HAP-1 (cell line): ENCODE results near the gene CDK3.
A peak's percentile ranks its signal among the peaks of the same experiment; 100 is the strongest.

Source experiments
- DNase-seq, 2 experiments: peaks; one replicate each; pipeline ENCODE4 v3.0.0-alpha.2; 2016 to 2020; ENCODE audit warnings: low spot score in 2 of 2
- H3K27me3 ChIP-seq: fragments of 250-450 bp; sonication (Bioruptor Pico); 2 replicates; pipeline ENCODE4 v1.5.1; 2020; ENCODE audit warnings: low read depth, mild to moderate bottlenecking, moderate library complexity
- H3K36me3 ChIP-seq: fragments of 250-450 bp; sonication (Bioruptor Pico); replicated peaks from 2 replicates; pipeline ENCODE4 v1.5.1; 2020; ENCODE audit warnings: mild to moderate bottlenecking
- H3K4me1 ChIP-seq: fragments of 250-450 bp; sonication (Bioruptor Pico); 2 replicates; pipeline ENCODE4 v1.5.1; 2020; ENCODE audit warnings: mild to moderate bottlenecking
- H3K4me3 ChIP-seq: fragments of 250-450 bp; sonication (Bioruptor Pico); 2 replicates; pipeline ENCODE4 v1.5.1; 2020; ENCODE audit warnings: mild to moderate bottlenecking, moderate library complexity
- H3K9me3 ChIP-seq: fragments of 250-450 bp; sonication (Bioruptor Pico); 2 replicates; pipeline ENCODE4 v1.5.1; 2020; ENCODE audit warnings: mild to moderate bottlenecking, moderate library complexity
- in situ Hi-C: fragments of 300-500 bp; cut with MboI; formaldehyde crosslinking; loops from 3 replicates; pipeline ENCODE4 v1.14.3; 2020; ENCODE audit warnings: low sequenced_read_pairs, inconsistent platforms, mixed read lengths

CDK3 gene

DNA sequence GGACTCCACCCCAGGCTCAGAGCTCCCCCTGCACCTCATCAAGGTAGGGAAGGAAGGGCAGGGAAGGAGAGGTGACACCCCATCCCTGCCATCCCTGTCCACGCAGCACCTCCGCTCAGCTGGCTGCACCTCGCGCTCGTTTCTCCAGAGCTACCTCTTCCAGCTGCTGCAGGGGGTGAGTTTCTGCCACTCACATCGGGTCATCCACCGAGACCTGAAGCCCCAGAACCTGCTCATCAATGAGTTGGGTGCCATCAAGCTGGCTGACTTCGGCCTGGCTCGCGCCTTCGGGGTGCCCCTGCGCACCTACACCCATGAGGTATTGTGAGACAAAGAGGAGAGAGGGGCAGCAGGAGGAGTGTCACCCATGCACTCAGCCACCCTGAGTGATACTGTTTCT lies 1.4 kb downstream of the CDK3 start:
- no peak overlapping the region for H3K4me3 ChIP-seq
- in situ Hi-C loops = no loop called here
- H3K4me1 ChIP-seq = peaks cover 6% of the 10 kb centered on the region; the same call in 1 of the 2 replicates
- no peaks in the 10 kb centered on the region for H3K27me3 ChIP-seq
- no peaks in the 10 kb centered on the region; the same call in 1 of the 2 replicates for H3K36me3 ChIP-seq
- H3K9me3 ChIP-seq = no peaks in the 10 kb centered on the region
- DNase-seq = no peak

DNA sequence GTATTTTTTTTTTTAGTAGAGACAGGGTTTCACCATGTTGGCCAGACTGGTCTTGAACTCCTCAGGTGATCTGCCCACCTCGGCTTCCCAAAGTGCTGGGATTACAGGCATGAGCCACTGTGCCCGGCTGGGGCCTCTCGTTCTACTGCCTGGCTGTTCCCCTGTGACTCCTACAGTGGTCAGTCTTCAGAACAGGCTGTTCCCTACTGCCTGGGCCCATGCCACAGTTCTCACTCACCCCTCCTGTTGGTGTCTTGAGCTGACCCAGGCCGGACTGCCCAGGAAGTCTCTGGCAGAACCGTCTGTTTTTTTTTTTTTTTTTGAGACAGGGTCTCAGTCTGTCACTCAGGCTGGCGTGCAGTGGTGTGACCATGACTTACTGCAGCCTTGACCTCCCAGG lies 3.3 kb downstream of the CDK3 start:
- H3K4me3 ChIP-seq = no peak overlapping the region
- no peaks in the 10 kb centered on the region for H3K27me3 ChIP-seq
- in situ Hi-C loops = no loop called here
- H3K36me3 ChIP-seq = no peaks in the 10 kb centered on the region; the same call in 1 of the 2 replicates
- no peaks in the 10 kb centered on the region for H3K9me3 ChIP-seq
- 0 out of 2 replicates have a peak, but pooled peaks cover 2% of the 10 kb centered on the region for H3K4me1 ChIP-seq
- no peak for DNase-seq

DNA sequence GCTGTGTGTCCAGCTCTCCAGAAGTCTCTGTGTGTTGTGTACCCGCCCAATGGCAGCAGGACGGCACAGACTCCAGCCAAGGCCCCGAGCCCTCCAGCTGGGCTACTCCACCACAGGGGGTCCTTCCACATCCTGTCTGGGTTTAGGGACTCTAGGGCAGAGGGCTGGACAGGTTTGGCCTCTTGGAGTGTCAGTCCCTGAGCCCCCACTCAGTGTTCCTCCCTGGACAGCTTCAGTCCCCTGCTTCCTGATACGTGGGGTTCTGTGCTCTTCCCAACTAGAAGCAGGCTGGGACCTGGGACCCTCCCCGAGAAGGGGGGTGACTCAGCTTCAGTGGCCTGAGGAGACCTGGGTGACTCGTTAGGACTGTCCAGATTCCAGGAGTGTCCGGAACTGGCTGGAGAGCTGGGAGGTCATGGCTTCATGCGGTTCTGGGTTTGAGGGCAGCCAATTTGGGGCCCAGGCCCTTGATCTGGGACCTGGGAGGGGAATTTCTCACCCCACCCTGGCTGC lies 4.2 kb downstream of the CDK3 start:
- in situ Hi-C loops = loop anchor here (5.0 kb wide), 1 partner anchor 98 kb away; no protein-coding TSS in a partner anchor
- 0 out of 2 replicates have a peak, but pooled peaks cover 2% of the 10 kb centered on the region for H3K4me1 ChIP-seq
- no peaks in the 10 kb centered on the region for H3K9me3 ChIP-seq
- H3K4me3 ChIP-seq = no peak overlapping the region
- no peaks in the 10 kb centered on the region; the same call in 1 of the 2 replicates for H3K36me3 ChIP-seq
- DNase-seq = no peak
- H3K27me3 ChIP-seq = no peaks in the 10 kb centered on the region

DNA sequence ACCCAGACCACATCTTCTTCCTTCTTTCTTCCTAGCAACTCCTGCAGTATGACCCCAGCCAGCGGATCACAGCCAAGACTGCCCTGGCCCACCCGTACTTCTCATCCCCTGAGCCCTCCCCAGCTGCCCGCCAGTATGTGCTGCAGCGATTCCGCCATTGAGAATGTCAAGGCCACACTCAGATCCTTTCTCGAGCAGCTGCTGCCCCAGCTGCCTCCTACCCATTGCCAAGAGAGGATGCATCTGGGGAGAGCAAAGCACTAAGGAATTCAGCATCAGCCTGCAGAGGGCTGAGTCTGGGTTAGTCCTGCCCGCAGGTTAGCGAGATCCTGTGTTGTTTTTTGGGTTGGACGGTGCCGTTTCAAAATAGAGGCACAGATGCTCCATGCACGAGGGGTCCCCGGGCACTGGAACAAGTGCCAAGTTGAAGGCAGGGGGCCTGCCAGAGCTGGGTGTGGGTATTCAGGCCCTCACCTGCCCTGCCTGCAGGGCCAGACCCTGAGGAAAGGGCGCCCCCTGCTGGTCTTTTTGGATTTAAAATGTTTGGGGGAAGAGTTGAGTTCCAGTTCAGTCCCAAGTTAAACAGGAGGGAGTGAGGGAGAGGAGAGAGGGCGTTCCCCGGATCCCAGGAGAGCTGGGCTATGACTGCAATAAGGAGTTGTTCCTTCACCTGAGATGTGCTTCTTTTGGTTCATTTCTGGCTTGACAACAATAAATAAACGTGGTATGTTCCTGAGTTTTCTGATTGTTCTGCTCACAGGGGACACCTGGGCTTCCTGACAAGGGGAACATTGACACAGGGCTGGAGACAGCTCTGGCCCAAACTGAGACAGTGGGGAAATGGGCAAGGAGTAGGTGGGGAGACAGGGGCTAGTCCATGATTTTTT lies 4.9 kb downstream of the CDK3 start:
- H3K9me3 ChIP-seq = no peaks in the 10 kb centered on the region
- in situ Hi-C loops = loop anchor here (5.0 kb wide), 1 partner anchor 98 kb away; no protein-coding TSS in a partner anchor
- H3K4me1 ChIP-seq = no peaks in the 10 kb centered on the region
- no peak overlapping the region for H3K4me3 ChIP-seq
- no peaks in the 10 kb centered on the region for H3K36me3 ChIP-seq
- H3K27me3 ChIP-seq = no peaks in the 10 kb centered on the region
- DNase-seq = peak; percentile 34 to 95

DNA sequence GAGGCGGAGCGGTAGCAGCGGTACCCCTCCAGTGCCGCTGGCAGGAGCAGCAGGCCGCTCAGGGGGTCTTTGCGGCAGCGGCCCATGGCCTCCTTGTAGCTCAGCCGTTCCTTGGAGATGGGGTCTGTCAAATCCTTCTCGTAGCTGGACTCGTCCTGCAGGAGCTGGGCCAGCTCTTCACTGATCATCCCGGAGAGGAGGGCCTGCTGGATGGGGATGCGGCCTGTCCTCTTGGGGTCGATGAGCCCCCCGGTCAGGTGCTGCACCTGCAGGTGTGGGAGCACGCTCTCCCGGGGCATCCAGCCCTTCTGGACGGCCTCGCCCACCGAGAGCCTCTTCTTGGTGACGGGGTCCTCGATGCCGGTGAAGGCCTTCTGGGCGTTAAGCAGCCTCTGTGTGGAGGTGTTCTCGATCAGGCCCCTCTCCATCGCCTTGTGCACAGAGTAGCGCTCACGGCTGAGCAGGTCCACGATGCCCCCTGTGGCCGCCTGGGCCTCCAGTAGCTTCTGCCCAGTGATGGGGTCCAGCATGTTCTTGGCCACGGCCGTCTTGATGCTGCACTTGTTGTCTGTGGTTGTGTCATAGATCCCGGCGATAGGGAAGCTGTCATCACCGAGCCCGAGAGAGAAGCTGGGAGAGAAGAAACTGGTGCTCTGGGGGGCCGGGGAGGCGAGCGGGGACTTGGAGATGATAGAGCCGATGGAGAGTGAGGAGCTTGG lies 6.6 kb downstream of the CDK3 start:
- no peaks in the 10 kb centered on the region for H3K36me3 ChIP-seq
- H3K4me3 ChIP-seq = no peak overlapping the region
- H3K4me1 ChIP-seq = no peaks in the 10 kb centered on the region
- in situ Hi-C loops = loop anchor here (5.0 kb wide), 1 partner anchor 100 kb away; no protein-coding TSS in a partner anchor
- no peak for DNase-seq
- no peaks in the 10 kb centered on the region for H3K9me3 ChIP-seq
- no peaks in the 10 kb centered on the region for H3K27me3 ChIP-seq

DNA sequence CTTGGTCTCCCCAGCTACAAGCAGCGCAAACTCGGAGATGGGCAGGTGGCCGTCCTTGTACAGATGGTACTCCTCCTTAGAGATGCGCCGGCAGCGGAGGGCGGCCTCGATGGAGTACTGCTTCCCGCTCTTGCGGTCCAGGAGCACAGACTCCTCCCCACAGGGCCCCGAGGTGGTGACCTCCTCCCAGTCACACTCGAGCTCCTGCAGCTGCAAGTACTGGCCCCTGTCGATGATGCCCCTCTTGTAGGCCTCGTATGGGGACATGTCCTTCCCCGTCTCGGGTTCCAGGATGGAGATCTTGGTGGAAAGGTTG lies 7.2 kb downstream of the CDK3 start:
- no peaks in the 10 kb centered on the region for H3K36me3 ChIP-seq
- no peak overlapping the region for H3K4me3 ChIP-seq
- no peak for DNase-seq
- in situ Hi-C loops = loop anchor here (5.0 kb wide), 1 partner anchor 101 kb away; no protein-coding TSS in a partner anchor
- no peaks in the 10 kb centered on the region for H3K27me3 ChIP-seq
- no peaks in the 10 kb centered on the region for H3K4me1 ChIP-seq
- H3K9me3 ChIP-seq = no peaks in the 10 kb centered on the region

DNA sequence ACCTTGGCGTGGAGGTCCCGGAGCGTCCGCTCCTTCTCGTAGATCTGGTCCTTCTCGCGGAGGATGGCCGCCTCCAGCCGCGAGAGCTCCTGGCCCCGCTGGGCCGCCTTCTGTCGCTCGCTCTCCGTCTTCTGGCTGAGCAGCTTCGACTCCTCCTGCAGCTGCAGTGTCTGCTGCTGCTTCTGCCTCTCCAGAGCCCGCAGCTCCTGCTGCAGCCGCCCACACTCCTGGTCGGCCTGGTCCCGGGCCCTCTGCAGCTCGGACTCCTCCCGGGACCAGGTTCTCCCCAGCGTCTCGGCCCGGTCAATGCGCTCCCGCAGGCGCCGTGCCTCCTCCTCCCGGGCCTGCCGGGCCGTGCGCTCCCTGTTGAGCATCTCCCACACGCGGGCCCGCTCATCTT lies 7.6 kb downstream of the CDK3 start:
- Histone ChIP-seq H3K36me3 (no peaks in the 10 kb centered on the region), H3K9me3 (no peaks in the 10 kb centered on the region), H3K27me3 (no peaks in the 10 kb centered on the region), H3K4me1 (no peaks in the 10 kb centered on the region), H3K4me3 (no peak overlapping the region)
- DNase-seq = no peak
- in situ Hi-C loops = loop anchor here (5.0 kb wide), 1 partner anchor 101 kb away; no protein-coding TSS in a partner anchor

DNA sequence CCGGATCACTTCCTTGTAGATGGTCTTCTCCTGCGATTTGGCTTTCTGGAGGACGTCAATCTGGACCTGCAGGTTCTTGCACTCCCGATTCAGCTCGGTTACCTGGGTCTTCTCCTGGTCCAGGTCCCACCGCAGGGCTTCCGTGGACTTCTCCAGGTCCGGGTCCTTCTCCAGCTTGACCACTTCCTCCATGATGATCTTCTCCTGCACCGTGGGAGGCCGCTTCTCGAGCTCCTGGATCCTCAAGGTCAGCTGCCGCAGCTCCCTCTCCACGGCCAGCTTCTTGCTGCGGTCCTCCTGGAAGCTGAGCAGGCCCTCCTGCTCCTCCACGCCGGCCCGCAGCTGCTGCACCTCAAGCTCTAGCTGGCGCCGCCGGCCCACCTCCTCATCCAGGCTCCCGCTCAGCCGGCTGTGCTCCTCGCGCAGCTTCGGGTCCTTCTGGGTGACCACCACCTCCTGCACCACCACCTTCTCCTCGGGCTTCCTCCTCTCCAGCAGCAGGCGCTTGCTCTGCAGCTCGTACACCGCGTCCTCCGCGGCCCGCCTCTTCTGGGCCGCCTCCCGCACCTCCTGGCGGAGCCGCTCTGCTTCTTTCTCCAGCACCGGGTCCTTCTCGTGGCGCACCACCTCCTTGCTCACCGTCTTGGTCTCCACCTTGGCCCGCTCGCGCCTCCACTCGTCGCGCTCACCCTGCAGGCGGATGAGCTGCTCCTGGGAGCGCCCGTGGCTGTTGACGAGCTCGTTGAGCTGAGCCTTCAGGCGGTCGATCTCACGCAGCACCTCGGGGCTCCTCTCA lies 8.2 kb downstream of the CDK3 start:
- Histone ChIP-seq H3K9me3 (no peaks in the 10 kb centered on the region), H3K36me3 (no peaks in the 10 kb centered on the region), H3K4me3 (no peak overlapping the region), H3K27me3 (no peaks in the 10 kb centered on the region), H3K4me1 (no peaks in the 10 kb centered on the region)
- DNase-seq = no peak
- in situ Hi-C loops = loop anchor here (5.0 kb wide), 1 partner anchor 102 kb away; no protein-coding TSS in a partner anchor

DNA sequence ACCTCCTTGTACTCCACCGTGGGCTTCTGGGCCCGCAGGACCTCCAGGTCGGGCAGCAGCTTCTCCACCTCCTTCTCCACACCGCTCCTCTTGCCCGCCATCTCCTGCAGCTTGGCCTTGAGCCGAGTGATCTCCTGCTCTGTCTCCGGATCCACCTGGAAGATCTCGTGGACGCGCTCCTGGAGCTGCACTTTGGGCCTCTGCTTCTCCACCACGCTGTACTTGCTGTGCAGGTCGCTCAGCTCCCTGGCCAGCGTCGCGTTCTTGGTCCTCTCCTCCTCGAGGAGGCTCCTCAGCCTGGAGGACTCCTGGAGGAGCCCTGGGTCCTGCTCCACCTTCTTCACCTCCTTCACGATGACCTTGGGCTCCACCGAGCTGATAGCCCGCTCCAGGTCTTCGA lies 8.8 kb downstream of the CDK3 start:
- DNase-seq = no peak
- in situ Hi-C loops = loop anchor here (5.0 kb wide), 1 partner anchor 102 kb away; no protein-coding TSS in a partner anchor

DNA sequence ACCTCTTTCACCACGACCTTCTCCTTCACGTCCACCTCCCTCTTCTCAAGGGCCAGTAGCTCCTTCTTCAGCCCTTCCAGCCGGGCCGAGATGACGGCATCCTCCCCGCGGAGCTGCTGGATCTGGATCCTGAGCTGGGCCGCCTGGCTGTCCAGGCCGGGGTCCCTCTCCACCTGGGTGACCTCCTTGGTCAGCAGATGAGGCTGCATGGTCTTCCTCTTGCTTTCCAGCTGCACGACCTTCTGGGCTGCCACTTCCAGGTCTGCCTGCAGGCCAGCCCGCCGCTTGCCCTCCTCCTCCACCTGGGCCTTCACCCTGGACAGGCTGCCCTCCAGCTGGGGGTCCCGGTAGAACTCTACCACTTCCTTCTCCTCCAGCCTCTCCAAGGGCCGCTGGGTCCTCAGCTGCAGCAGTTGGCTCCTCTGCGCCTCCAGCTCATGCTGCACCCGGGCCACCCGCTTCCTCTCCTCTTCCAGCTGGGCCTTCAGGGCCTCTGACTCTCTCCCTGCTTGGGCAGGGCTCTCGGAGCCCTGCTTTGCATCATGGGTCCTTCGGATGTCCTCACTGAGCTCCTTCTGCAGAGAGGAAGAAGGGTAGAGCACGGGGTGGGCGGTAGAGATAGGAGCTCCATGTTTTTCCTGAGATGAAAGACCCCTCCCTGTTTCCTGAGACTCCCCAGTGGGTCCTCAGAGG lies 9.5 kb downstream of the CDK3 start:
- Histone ChIP-seq H3K4me3 (no peak overlapping the region), H3K4me1 (no peaks in the 10 kb centered on the region), H3K9me3 (no peaks in the 10 kb centered on the region), H3K36me3 (no peaks in the 10 kb centered on the region), H3K27me3 (no peaks in the 10 kb centered on the region)
- no peak for DNase-seq
- in situ Hi-C loops = loop anchor here (5.0 kb wide), 2 partner anchors 103 to 282 kb away; no protein-coding TSS in a partner anchor

More for the DNA sequence above, 8.8 kb downstream of the CDK3 start:
- Histone ChIP-seq H3K36me3 (no peaks in the 10 kb centered on the region), H3K9me3 (no peaks in the 10 kb centered on the region), H3K27me3 (no peaks in the 10 kb centered on the region), H3K4me3 (no peak overlapping the region), H3K4me1 (no peaks in the 10 kb centered on the region)

DNA sequence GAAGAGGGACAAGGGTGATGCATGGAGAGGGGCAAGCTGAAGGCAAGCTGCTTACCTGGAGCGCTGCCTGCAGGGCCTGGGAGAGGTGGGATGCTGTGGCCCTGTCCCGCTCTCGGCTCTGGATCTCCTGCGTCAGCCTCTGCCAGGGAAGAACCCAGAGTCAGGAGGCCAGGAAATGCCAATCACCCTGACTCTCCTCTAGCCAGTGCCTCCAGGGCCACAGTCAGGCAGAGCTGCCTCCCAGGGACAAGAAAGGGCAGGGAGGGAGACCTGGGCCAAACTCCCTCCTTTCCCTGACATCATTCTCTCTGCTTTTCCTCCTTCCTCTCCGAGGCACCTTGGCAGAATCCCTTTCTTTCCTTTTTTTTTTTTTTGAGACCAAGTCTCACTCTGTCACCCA lies 11.3 kb downstream of the CDK3 start:
- Histone ChIP-seq H3K36me3 (no peaks in the 10 kb centered on the region), H3K4me3 (no peak overlapping the region), H3K27me3 (no peaks in the 10 kb centered on the region), H3K4me1 (no peaks in the 10 kb centered on the region), H3K9me3 (no peaks in the 10 kb centered on the region)
- in situ Hi-C loops = loop anchor here (5.0 kb wide), 1 partner anchor 280 kb away; no protein-coding TSS in a partner anchor
- DNase-seq = no peak

DNA sequence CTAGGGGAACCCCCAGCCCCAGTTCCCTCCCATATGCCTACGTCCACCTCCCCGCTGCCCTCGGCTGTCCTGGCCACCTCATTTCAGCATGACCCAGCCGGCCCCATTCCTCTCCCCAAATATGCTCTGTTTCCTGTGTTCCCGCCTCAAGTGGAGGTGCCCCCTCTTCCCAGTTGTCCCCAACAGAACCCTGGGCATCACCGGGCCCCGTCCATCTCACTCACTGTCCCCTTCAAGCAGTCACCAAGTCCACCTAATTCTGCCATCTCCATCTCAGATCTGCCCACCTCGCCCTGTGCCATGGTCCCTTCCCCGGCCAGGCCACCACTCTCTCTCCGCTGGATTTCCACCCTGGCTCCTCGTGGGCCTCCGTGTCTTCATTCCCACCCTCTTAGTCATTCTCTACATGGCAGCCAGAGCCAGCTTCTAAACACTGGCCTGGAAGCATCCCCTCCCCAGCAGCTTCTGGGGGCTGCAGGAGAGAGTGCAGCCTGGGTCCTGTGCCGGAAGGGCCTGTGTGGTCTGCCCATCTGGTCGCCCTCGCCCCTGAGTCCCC lies 12.8 kb downstream of the CDK3 start:
- H3K4me1 ChIP-seq = no peaks in the 10 kb centered on the region
- no peaks in the 10 kb centered on the region for H3K36me3 ChIP-seq
- DNase-seq = no peak
- in situ Hi-C loops = loop anchor here (5.0 kb wide), 1 partner anchor 279 kb away; no protein-coding TSS in a partner anchor
- H3K27me3 ChIP-seq = no peaks in the 10 kb centered on the region
- no peak overlapping the region for H3K4me3 ChIP-seq
- no peaks in the 10 kb centered on the region for H3K9me3 ChIP-seq
